Naive B cell (primary cell): Measurements from ENCODE around the gene FAM107A. TPM values are rescaled to one million over a fixed set of nuclear protein-coding genes. Genes with fewer than 3 reads are reported as not detected.
A peak's percentile ranks its signal among the peaks of the same experiment; 100 is the strongest.
"Not testable (repeated sequence)": the region's sequence is repeated elsewhere in the genome, so short reads cannot be mapped to it uniquely, and the experiment has no call there.

Experiments used
- ATAC-seq, 2 donors: fragments of 150-1000 bp; cut with Tn5 transposase; 2 replicates each; pipeline ENCODE4 v1.10.0; 2021; ENCODE audit warnings: low read depth in 2 of 2, mild to moderate bottlenecking in 2 of 2, moderate library complexity in 2 of 2
- DNase-seq: peaks from one replicate; pipeline ENCODE4 v3.0.0; 2022
- H3K27ac Mint-ChIP-seq, 6 donors: one replicate each; pipeline ENCODE4 v1.8.0; 2020 to 2022; ENCODE audit warnings: mild to moderate bottlenecking in 6 of 6, mixed read lengths in 6 of 6, moderate library complexity in 5 of 6, inconsistent platforms in 2 of 6
- H3K27me3 Mint-ChIP-seq, 3 donors: one replicate each; pipeline ENCODE4 v1.8.0; 2021 to 2022; ENCODE audit warnings: mixed read lengths in 3 of 3, mild to moderate bottlenecking in 1 of 3
- H3K36me3 Mint-ChIP-seq, 2 donors: one replicate each; pipeline ENCODE4 v1.8.0; 2020 to 2022; ENCODE audit warnings: mixed read lengths in 2 of 2, inconsistent platforms in 1 of 2, mild to moderate bottlenecking in 1 of 2
- H3K4me1 Mint-ChIP-seq, 3 donors: one replicate each; pipeline ENCODE4 v1.8.0; 2020 to 2022; ENCODE audit warnings: mixed read lengths in 3 of 3, inconsistent platforms in 1 of 3, mild to moderate bottlenecking in 1 of 3, moderate library complexity in 1 of 3
- H3K4me3 Mint-ChIP-seq, 8 donors: one replicate each; pipeline ENCODE4 v1.8.0; 2020 to 2022; ENCODE audit warnings: mild to moderate bottlenecking in 8 of 8, mixed read lengths in 8 of 8, moderate library complexity in 8 of 8, inconsistent platforms in 2 of 8
- H3K9me3 Mint-ChIP-seq, 7 donors: one replicate each; pipeline ENCODE4 v1.8.0; 2020 to 2022; ENCODE audit warnings: mixed read lengths in 7 of 7, mild to moderate bottlenecking in 5 of 7, inconsistent platforms in 2 of 7, moderate library complexity in 1 of 7
- polyA plus RNA-seq, 6 donors: library from polyadenylated mRNA; unstranded; fragments of 300-500 nt; fragmentation: Illumina TruSeq; gene quantifications; one replicate each; pipeline ENCODE4 v1.2.3, GENCODE V29; 2021; ENCODE audit warnings: low read depth in 6 of 6

The FAM107A gene
- polyA plus RNA-seq, 6 donors from 2014 or later, result not detected

GRCh38 chr3:58535531-58536500 lies 41.4 kb downstream of the FAM107A start:
- DNase-seq (no peak), ATAC-seq (no peak)
- Mint-ChIP-seq H3K27me3 (peaks cover 0 to 5% (median 0%) of the 10 kb centered on the region in 3 donors), H3K9me3 (no peaks in the 10 kb centered on the region), H3K27ac (peak overlapping the region in 2 of 6 donors; percentile 0 to 55), H3K4me1 (peaks cover 7 to 12% (median 9%) of the 10 kb centered on the region in 3 donors), H3K4me3 (no peak overlapping the region), H3K36me3 (no peaks in the 10 kb centered on the region)

GRCh38 chr3:58534592-58535494 lies 42.3 kb downstream of the FAM107A start:
- Mint-ChIP-seq H3K27me3 (peaks cover 0 to 5% (median 0%) of the 10 kb centered on the region in 3 donors), H3K9me3 (no peaks in the 10 kb centered on the region), H3K27ac (peak overlapping the region in 1 of 6 donors; percentile 9), H3K4me3 (peak overlapping the region in 1 of 8 donors; percentile 54), H3K4me1 (peaks cover 7 to 12% (median 9%) of the 10 kb centered on the region in 3 donors), H3K36me3 (no peaks in the 10 kb centered on the region)
- DNase-seq (no peak), ATAC-seq (no peak)

- H3K9me3 Mint-ChIP-seq, result no peaks in the 10 kb centered on the region
- H3K27ac Mint-ChIP-seq, result peak overlapping the region in 3 of 6 donors; percentile 26 to 93 (median 53)
- H3K36me3 Mint-ChIP-seq, result no peaks in the 10 kb centered on the region
- DNase-seq (peak; percentile 79), ATAC-seq (peak; percentile 98 to 99)
- peaks cover 7 to 12% (median 9%) of the 10 kb centered on the region in 3 donors for H3K4me1 Mint-ChIP-seq
- peak overlapping the region in 1 of 8 donors; percentile 74 for H3K4me3 Mint-ChIP-seq
- peaks cover 0 to 5% (median 0%) of the 10 kb centered on the region in 3 donors for H3K27me3 Mint-ChIP-seq
Observed at GRCh38 chr3:58532794-58533220, 44.4 kb downstream of the FAM107A start.

GRCh38 chr3:58531956-58532355 lies 45.2 kb downstream of the FAM107A start:
- peaks cover 7 to 12% (median 9%) of the 10 kb centered on the region in 3 donors for H3K4me1 Mint-ChIP-seq
- H3K4me3 Mint-ChIP-seq, result no peak overlapping the region
- DNase-seq, result no peak
- H3K9me3 Mint-ChIP-seq, result no peaks in the 10 kb centered on the region
- H3K36me3 Mint-ChIP-seq, result peaks cover 0 to 1% of the 10 kb centered on the region in 2 donors
- no peaks in the 10 kb centered on the region for H3K27me3 Mint-ChIP-seq
- no peak for ATAC-seq
- H3K27ac Mint-ChIP-seq, result peak overlapping the region in 1 of 6 donors; percentile 93

- no peak overlapping the region for H3K27ac Mint-ChIP-seq
- no peak for ATAC-seq
- no peaks in the 10 kb centered on the region for H3K27me3 Mint-ChIP-seq
- H3K9me3 Mint-ChIP-seq, result no peaks in the 10 kb centered on the region
- H3K4me1 Mint-ChIP-seq, result peaks cover 7 to 12% (median 9%) of the 10 kb centered on the region in 3 donors
- DNase-seq, result no peak
- peaks cover 0 to 4% of the 10 kb centered on the region in 2 donors for H3K36me3 Mint-ChIP-seq
- no peak overlapping the region for H3K4me3 Mint-ChIP-seq
Observed at GRCh38 chr3:58531555-58531954, 45.6 kb downstream of the FAM107A start.

DNA sequence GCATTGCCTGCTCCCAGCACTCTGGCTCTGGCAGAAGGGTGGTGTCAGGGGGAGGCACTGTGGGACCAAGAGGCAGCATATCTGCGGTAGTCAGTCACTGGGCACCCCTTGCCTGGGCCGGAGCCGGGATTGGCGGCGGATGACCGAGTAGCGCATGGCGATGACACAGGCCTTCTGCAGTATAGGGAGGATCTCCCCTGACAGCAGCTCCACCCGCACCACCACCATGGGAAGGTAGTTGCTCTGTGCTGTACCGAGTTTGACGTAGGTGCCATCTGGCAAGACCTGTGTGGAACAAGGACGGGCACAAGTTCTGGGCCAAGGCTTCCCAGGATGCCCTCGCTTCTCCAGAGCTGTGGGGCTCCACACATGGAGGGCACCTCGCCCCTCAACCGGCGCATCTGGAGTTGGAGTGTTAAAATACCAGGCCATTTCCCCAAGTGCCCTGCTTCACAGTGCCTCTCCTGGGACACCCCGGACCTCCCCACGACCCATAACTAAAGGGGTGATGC lies 46.8 kb downstream of the FAM107A start:
- peaks cover 0 to 4% of the 10 kb centered on the region in 2 donors for H3K36me3 Mint-ChIP-seq
- H3K27ac Mint-ChIP-seq, result no peak overlapping the region
- DNase-seq (no peak), ATAC-seq (no peak)
- H3K4me1 Mint-ChIP-seq, result peaks cover 7 to 12% (median 9%) of the 10 kb centered on the region in 3 donors
- H3K4me3 Mint-ChIP-seq, result no peak overlapping the region
- no peaks in the 10 kb centered on the region for H3K9me3 Mint-ChIP-seq
- no peaks in the 10 kb centered on the region for H3K27me3 Mint-ChIP-seq

- ATAC-seq, result no peak
- H3K9me3 Mint-ChIP-seq, result no peaks in the 10 kb centered on the region
Observed at GRCh38 chr3:58529516-58530353, 47.5 kb downstream of the FAM107A start.

DNA sequence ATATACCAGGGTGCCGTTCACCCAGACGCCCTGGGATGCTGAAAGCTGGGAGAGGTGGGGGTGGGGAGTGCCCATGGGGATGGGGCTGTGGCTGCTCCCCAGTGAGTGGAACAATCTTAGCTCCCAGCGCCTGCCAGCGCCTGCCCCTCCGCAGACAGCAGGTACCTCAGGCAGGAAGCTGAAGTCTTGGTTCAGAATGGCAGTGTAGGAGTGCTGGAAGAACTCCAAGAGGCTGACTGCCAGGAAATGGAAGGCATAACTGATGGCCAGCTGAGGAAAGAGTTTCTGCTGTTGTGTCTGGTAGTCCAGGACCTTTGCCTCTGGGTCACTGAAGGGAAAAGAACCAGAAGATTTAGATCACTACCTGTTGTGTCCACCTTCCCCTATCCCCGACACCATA lies 48.6 kb downstream of the FAM107A start:
- no peaks in the 10 kb centered on the region for H3K9me3 Mint-ChIP-seq
- H3K36me3 Mint-ChIP-seq, result peaks cover 0 to 4% of the 10 kb centered on the region in 2 donors
- H3K27me3 Mint-ChIP-seq, result no peaks in the 10 kb centered on the region
- no peak overlapping the region for H3K27ac Mint-ChIP-seq
- no peak for ATAC-seq
- peaks cover 7 to 12% (median 9%) of the 10 kb centered on the region in 3 donors for H3K4me1 Mint-ChIP-seq
- no peak for DNase-seq
- H3K4me3 Mint-ChIP-seq, result no peak overlapping the region

More at GRCh38 chr3:58529516-58530353, 47.5 kb downstream of the FAM107A start:
- Mint-ChIP-seq H3K36me3 (peaks cover 0 to 4% of the 10 kb centered on the region in 2 donors), H3K27ac (no peak overlapping the region), H3K27me3 (no peaks in the 10 kb centered on the region), H3K4me1 (peaks cover 7 to 12% (median 9%) of the 10 kb centered on the region in 3 donors), H3K4me3 (no peak overlapping the region)
- DNase-seq, result no peak

GRCh38 chr3:58527440-58527839 lies 49.8 kb downstream of the FAM107A start:
- not testable (repeated sequence) for H3K36me3 Mint-ChIP-seq, H3K4me1 Mint-ChIP-seq, H3K27me3 Mint-ChIP-seq, H3K27ac Mint-ChIP-seq, H3K4me3 Mint-ChIP-seq, DNase-seq, ATAC-seq, H3K9me3 Mint-ChIP-seq

DNA sequence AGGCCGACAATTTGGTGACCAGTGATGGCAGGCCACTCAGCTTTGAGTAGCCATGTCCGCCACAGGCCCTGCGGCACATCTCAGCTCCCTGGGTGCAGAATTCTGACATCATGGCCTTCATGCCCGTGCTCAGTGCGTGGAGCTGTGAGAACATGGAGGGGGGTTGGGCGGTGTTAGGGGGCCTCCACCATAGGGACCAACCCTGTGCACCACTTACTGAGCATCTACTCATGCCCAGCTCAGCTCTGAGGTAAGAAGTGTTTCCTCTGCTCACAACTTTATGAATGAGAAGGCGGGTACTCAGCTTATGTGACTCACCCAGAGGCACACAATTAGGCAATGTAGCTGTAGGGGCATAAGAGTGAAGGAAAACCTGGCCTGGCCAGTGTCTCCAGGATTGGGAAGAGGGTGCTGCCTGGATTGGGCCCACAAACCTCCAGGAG lies 50.7 kb downstream of the FAM107A start:
- peak overlapping the region in 2 of 6 donors; percentile 30 to 81 for H3K27ac Mint-ChIP-seq
- no peak overlapping the region for H3K4me3 Mint-ChIP-seq
- H3K27me3 Mint-ChIP-seq, result no peaks in the 10 kb centered on the region
- H3K36me3 Mint-ChIP-seq, result peaks cover 0 to 4% of the 10 kb centered on the region in 2 donors
- no peaks in the 10 kb centered on the region for H3K4me1 Mint-ChIP-seq
- ATAC-seq, result no peak
- no peaks in the 10 kb centered on the region for H3K9me3 Mint-ChIP-seq
- DNase-seq, result no peak

- H3K36me3 Mint-ChIP-seq, result peaks cover 0 to 4% of the 10 kb centered on the region in 2 donors
- H3K4me1 Mint-ChIP-seq, result no peaks in the 10 kb centered on the region
- H3K4me3 Mint-ChIP-seq, result peak overlapping the region in 1 of 8 donors; percentile 45
- no peaks in the 10 kb centered on the region for H3K27me3 Mint-ChIP-seq
- no peak overlapping the region for H3K27ac Mint-ChIP-seq
- no peak for DNase-seq
- H3K9me3 Mint-ChIP-seq, result no peaks in the 10 kb centered on the region
- no peak for ATAC-seq
Observed at GRCh38 chr3:58524326-58524888, 52.8 kb downstream of the FAM107A start.

DNA sequence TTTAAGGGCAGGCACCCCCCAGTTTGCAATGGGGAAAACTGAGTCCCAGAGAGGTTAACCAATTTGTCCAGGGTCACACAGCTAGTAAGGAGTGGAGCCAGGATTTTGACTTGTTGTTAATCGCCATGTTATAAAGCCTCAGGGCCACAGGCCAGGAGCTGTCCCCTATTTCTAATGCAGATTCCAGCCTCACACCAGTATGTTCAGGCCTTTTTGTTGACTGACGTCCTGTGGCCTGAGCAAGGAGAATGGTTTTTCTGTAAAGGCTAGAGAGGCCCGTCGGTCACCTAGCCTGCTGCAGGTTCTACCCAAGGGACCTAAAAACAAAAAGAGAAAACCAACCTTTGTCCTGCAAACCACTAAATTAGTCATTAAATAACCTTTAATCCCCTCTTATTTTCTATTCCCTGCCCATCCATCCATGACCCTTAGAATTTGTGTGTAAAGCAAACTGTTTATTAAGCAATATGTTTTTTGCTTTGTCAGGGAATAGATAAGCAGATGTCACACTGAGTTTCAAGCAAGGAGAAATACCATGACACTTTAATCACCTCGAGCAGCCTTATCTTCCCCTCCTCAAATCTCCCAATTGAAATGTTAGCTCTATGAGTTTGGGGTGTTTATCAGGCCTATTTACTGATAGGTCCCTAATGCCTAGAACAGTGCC lies 54.3 kb downstream of the FAM107A start:
- H3K36me3 Mint-ChIP-seq, result peaks cover 0 to 4% of the 10 kb centered on the region in 2 donors
- no peaks in the 10 kb centered on the region for H3K27me3 Mint-ChIP-seq
- no peak overlapping the region for H3K27ac Mint-ChIP-seq
- H3K4me3 Mint-ChIP-seq, result no peak overlapping the region
- no peaks in the 10 kb centered on the region for H3K4me1 Mint-ChIP-seq
- H3K9me3 Mint-ChIP-seq, result no peaks in the 10 kb centered on the region
- no peak for DNase-seq
- ATAC-seq, result no peak
